ENCODE measurements around the gene HLF.

HLF gene

GRCh38 chr17:55356434-55357328 is 91.9 kb downstream of the HLF start:
- TF ChIP-seq CTCF (IDR thresholded peaks at IDR 0.05; ENCODE audit: insufficient read depth, low read depth, low read length, missing control alignments) = peak; percentile 89
- DNase-seq (ENCODE audit: low read depth) = peak; percentile 82
- no peak overlapping the region for H3K4me3 ChIP-seq (ENCODE audit: low read depth, low read length)

GRCh38 chr17:55360971-55361370 is 96.2 kb downstream of the HLF start:
- DNase-seq (ENCODE audit: low read depth) = no peak
- TF ChIP-seq CTCF (IDR thresholded peaks at IDR 0.05; ENCODE audit: insufficient read depth, low read depth, low read length, missing control alignments) = no peak

GRCh38 chr17:55363033-55363432 is 98.3 kb downstream of the HLF start:
- TF ChIP-seq CTCF (IDR thresholded peaks at IDR 0.05; ENCODE audit: insufficient read depth, low read depth, low read length, missing control alignments) = no peak
- H3K4me3 ChIP-seq (ENCODE audit: low read depth, low read length) = no peak overlapping the region
- no peak for DNase-seq (ENCODE audit: low read depth)

More at GRCh38 chr17:55360971-55361370, 96.2 kb downstream of the HLF start:
- H3K4me3 ChIP-seq (ENCODE audit: low read depth, low read length) = no peak overlapping the region

- no peak for DNase-seq (ENCODE audit: low read depth)
- H3K4me3 ChIP-seq (ENCODE audit: low read depth, low read length) = no peak overlapping the region
- no peak for TF ChIP-seq CTCF (IDR thresholded peaks at IDR 0.05; ENCODE audit: insufficient read depth, low read depth, low read length, missing control alignments)
Measured at GRCh38 chr17:55366020-55366481, 101.3 kb downstream of the HLF start.

- peak; percentile 20 for DNase-seq (ENCODE audit: low read depth)
- no peak for TF ChIP-seq CTCF (IDR thresholded peaks at IDR 0.05; ENCODE audit: insufficient read depth, low read depth, low read length, missing control alignments)
- H3K4me3 ChIP-seq (ENCODE audit: low read depth, low read length) = no peak overlapping the region
Measured at GRCh38 chr17:55368706-55369105, 103.9 kb downstream of the HLF start.
